Measurements from ENCODE around the gene ZNF521.
A peak's percentile ranks its signal among the peaks of the same experiment; 100 is the strongest.

ZNF521 gene

DNA sequence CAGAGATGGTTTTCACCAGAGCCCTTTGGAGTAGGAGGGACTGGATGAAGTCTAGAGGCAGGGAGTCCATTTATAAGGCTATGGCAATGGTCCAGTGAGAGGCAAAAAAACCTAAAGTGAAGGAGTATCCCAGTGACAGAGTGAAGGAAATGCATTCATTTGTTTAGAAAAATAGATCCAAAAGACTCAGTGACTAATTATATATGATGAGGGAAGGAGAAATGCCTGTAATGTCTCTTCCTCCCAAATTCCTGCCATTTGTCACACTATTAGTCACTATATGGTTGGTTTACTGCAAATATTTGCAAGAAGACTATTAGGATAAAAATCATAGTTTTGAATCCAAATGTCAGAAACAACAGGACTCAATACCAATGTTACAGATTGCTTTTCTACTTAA is 104.2 kb downstream of the ZNF521 start:
- DNase-seq, result no peak

DNA sequence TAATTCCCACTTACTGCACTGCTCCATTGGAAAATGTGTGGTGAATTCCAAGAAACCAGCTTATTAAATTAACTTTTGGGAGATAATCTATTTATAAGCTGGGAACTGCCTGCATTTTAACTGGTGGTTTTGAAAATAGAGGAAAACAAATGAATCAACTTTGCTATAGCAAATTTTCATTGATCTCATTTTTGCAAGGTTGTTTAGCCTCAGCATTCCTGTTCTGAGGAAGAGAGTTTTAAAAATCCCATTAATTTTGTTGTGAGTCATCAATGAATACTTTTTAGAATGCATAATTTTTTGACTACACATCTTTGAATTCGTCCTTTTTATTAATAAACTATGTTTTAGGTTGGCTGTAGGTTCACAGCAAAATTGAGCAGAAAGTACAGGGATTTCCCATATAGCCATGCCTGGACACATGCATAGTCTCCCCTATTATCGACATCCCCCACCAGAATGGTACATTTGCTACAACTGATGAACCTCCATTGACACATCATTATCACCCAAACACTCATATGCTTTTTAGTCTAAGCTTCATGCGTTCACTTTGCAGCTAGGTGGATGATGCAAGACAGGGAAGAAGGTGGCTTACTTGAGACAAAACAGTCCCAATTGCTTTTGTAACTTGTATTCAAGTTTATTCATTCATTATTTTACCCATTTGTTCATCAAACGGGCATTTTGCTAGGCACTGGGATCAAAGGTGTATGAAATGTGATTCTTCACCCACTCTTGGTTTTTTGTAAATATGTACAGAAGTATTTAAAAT is 106.9 kb downstream of the ZNF521 start:
- DNase-seq, result no peak

DNA sequence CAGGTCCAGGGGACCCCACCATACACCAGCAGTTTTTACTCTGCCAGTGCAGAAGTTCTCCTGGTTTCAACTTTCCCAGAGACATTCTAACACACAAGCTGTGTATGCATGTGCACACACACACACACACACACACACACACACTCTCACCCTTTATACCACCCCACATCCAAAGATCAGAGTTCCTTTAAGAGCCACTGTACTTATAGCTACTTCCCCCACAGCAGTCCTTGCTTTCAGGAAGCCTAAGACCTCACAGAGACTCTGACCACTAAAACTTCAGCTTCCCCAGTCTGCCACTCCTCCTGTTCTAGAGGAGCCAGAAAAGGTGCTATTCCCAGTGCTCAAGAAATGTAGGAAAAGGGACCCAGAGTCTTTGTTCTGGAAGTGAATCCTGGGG is 107.8 kb downstream of the ZNF521 start:
- no peak for DNase-seq

DNA sequence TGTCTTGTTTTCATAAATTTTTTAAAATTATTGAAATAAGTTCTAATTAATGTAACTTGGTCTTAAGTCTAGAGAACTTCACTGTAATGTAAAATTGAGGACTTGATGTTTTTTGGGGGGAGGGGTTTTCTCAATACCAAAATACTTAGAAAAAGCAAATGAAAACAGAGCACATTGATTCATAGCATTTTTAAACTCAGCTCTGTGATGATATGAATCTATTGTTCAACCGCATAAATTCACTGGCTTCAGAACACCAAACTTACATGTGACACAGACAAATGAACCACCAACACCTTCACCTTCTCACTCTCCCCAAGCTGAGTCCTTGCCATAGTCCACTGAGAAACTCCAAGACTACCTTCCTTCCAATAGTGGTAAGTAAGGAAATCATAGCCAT is 108.2 kb downstream of the ZNF521 start:
- no peak for DNase-seq

DNA sequence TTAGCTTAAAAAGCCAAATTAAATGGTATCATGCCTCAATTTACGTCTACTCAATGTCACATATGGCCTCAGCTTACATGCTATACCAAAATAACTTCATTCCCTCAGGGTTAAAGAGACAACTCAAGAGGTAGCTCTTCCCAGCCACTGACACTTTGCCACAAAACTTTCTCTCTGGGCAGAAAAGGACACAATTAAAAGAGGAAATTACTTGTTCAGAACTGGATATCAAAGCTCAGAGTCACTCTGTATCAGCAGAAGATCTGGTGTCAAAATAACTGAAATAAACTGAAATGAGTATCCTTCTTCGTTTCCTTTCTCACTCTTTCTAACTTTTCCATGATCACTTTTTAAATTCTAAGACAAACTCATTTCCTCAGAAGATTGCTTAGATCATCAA is 108.7 kb downstream of the ZNF521 start:
- DNase-seq, result no peak

GRCh38 chr18:25240420-25240770 is 111.6 kb downstream of the ZNF521 start:
- DNase-seq, result no peak

GRCh38 chr18:25239581-25240419 is 112.2 kb downstream of the ZNF521 start:
- no peak for DNase-seq

- DNase-seq, result no peak
Observed at GRCh38 chr18:25239151-25239550, 112.8 kb downstream of the ZNF521 start.

DNA sequence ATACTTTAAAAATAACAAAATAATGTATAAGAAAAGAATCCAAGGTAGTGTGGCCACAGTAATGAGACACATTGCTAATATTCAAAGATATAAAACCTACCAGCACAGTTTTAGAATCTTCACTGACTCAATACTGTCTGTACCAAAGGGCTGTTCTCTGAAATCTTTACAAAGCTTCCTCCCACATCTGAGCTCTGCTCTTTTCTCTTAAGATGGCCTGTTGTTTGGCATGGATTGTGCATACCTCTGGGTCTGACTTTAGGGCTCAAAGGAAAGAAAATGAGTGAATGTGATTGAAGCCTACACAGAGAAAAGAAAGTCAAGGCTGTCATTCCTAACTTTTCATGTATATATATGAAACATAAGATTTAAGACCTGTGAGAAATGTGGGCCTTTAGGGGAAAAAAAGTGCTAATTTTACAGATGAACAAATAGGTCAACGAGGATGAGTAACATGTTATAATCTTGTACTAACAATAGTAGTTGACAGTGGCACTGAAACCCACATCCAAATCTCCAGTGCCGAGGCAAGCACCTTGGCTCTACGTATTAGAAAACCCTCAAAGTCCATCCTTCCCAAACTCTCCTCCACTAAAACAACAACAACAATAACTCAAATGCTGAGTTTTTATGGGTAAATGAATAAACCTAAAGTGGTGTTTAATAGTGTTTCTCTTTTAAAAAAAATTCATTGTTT is 114.2 kb downstream of the ZNF521 start:
- DNase-seq, result no peak

GRCh38 chr18:25236736-25237135 is 115.2 kb downstream of the ZNF521 start:
- no peak for DNase-seq

DNA sequence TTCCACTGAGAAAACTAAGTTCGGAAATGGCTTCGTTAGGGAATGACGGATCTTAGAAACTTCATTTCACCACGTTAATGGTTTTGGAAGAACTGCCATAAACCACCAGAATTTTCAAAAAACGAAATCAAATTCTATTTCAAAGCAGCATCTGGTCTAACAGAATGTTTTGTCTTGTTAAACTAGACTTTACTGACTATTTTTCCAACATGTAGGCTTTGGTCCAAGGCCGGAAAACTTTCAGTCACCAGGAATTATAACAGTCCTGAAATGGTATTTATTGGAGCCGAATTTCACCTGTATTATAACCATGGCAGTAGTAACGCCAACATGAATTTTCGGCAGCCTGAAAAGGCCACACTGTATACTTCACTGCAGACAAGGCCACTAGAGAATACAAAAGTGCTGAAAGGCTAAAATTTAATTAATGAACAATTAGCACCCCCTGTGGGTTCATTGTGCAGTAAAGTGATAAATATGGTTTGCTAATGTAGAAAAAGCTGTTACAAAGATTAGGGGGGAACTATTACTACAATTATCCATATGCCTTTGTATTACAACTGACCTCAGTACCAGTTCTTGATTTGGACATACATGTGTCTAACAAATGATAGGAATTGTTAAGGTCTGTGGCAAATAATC is 116.4 kb downstream of the ZNF521 start:
- peak in 1 of 2 experiments; percentile 26 for DNase-seq

- DNase-seq, result no peak
Observed at GRCh38 chr18:25234740-25235345, 117.1 kb downstream of the ZNF521 start.

- DNase-seq, result no peak
Observed at GRCh38 chr18:25234322-25234639, 117.7 kb downstream of the ZNF521 start.

- peak in 1 of 2 experiments; percentile 43 for DNase-seq
Observed at GRCh38 chr18:25233528-25234321, 118.2 kb downstream of the ZNF521 start.

DNA sequence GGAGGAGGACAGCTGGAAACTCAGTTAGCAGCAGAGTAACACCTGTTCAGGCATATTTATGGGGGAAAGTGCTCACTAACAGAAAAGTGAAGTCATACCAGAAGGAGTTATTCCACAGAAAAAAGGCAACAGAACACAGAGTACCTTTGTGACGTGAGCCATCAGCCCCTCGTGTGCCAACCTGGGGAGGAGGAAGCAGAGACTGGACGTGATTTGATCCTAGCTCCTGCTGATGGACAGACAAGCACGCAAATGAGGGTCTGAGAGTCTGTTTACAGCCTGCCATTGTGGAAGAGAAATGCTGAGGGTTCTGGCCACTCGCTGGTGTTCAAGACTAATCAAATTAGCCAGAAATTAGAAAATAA is 120.7 kb downstream of the ZNF521 start:
- no peak for DNase-seq

DNA sequence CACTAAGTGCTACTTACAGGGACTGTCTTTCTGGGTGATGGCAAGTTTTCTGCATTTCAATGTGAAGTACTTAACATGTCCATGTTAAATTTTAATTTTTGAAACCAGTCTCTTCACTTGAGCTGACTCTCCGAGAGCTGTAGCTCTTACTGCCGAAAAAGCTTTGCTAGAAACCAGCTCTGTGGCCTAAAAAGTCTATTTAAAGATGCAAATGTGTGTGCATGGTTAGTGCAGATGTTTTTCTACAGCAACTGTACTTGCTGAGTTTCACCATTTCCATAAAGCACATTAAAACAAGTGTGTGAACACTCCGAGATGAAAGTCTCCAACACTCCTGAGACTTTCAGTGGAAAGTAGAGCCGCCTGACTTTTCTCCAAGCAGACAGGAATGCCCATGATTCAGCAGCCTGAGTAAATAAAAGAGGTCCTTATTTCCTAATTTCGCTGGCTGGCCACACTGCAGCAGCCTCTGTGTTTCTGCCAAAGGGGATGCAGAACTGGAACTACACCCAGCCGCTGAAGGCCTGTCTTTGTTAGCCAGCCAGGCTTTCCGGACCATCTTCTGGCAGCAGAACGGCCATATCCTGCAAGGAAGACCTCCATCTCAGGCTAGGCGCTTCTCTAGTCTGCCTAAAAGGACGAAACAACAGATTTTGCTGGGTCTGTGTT is 121.2 kb downstream of the ZNF521 start:
- peak; percentile 79 to 93 for DNase-seq

- no peak for DNase-seq
Observed at GRCh38 chr18:25229920-25230319, 122.0 kb downstream of the ZNF521 start.

DNA sequence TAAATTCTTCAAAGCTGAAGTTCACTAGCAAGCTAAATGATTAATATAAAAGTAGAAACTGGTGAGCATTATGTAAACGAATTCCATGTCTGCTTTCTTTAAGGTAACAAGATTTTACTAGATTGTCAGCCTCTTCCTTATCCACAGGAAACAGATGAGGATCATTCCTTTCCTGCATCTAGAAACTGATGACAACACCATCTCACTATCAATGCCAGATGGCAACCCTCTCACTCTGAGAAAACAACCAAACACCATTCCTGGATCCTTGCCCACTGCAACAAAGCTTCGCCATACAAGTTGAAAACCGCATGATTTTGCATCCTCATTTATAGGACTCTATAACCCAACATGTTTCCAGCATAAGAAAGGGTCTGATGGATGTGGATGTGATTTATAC is 122.9 kb downstream of the ZNF521 start:
- DNase-seq, result peak; percentile 87 to 89

GRCh38 chr18:25228410-25228809 is 123.6 kb downstream of the ZNF521 start:
- DNase-seq, result no peak

- no peak for DNase-seq
Observed at GRCh38 chr18:25225151-25225550, 126.8 kb downstream of the ZNF521 start.
